Activated CD4-positive, alpha-beta T cell treated with anti-CD3 and anti-CD28 coated beads for 4 hours (primary cell): ENCODE measurements around the gene CLMP.
"Not testable (repeated sequence)": the region's sequence is repeated elsewhere in the genome, so short reads cannot be mapped to it uniquely, and the experiment has no call there.

ENCODE experiments used
- DNase-seq, 2 donors: peaks; one replicate each; pipeline ENCODE4 v3.0.0-alpha.2; 2020

The CLMP gene

DNA sequence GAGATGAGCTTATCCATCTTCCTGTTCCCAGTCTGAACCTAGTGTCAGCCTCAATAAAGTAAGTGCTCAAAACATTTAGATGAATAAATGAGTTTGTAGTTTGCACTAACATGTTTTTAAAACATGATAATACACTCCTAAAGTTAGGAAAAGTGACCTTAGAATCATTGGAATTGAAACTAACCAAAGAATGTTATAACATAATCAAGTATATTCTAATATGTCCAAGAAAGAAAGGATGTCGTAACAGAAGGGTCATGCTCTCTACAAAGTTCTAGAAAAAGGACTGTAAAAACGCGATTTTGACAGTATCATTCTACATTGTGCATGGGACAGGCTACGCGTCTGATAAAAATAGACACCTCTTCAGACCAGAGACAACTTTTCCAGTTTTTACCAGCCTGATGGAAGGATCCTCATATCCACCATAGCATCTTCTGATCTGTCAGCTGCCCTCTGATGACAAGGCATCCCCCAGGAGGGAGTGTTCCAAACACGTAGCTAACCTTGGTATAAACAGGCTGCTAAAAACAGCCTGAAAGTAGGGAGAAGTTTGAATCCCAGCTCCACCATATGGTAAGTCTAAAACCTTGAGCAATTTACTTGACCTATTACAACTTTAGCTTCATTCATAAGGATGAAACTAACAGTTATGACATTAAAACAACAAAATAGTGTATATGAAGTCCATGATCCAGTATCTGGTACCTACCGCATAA is 30.2 kb downstream of the CLMP start:
- DNase-seq = no peak

DNA sequence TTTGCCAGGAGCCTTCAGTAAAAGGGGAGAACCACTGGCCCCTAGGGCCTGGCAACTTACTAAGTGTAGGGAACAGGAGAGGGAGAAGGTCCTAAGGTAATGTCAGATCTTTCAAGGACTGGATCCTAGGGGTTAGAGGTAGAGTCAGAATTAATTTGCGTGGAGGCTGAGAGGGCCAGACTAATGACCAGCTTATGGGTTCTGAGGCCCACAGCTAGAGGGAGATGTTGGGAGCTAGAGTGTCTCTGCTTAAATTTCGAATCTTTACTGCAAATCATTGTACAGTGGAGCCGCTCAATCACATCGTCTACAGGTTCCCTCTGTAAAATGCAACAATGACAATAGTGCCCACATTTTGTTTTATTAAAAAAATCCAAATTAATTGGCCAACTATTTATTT is 31.4 kb downstream of the CLMP start:
- no peak for DNase-seq

DNA sequence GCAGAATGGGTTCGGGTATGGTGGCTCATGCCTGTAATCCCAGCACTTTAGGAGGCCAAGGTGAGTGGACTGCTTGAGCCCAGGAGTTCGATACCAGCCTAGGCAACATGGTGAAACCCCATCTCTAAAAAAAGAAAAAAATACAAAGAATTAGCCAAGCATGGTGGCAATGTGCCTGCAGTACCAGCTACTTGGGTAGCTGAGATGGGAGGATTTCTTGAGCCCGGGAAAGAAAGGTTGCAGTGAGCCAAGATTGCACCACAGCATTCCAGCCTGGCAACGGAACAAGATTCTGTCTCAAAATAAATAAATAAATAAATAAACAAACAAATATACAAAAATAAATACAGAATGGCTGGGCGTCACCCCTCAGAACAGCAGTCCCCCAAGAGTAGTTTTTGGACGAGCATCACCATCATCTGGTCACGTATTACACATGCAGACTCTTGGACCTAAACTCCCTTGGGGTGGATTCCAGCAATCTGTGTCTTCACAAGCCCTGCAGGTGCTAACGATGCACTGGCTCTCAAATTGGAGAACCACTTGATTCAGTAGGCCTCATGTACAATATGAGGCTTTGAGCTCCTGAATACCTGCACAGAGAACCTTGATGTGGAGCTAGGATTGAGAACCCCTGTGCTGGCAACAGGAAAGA is 33.5 kb downstream of the CLMP start:
- no peak for DNase-seq

DNA sequence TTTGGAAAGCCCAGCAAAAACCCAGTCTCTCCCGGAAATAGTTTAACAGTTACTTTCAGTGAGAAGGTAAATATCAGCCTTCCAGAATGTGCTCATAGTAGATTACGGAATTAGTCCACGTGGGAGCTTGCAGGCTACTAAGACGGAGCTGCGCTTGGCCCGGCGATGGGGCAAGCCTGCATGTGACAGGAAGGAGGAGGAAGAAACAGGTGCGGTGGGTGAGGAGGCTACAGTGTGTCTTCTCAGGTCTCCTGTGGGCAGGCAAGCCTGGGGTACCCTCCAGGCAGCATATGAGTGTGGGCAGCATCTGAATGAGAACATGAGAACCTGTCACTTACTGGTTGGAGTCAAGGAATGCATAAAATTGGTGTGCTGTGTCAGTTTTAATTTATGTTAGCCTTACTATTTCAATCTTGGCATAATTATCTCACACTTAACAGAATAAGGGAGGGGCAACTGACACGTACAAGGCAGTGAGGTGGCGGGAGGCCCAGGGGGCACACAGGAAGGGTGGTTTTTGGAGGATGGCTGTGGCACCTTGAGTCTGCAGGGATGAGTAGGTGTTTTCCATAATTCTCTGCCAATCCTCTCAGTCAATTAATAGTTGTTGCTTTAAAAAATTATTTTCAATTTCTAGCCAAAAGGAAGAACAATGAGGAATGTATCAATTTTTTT is 35.7 kb downstream of the CLMP start:
- no peak for DNase-seq

DNA sequence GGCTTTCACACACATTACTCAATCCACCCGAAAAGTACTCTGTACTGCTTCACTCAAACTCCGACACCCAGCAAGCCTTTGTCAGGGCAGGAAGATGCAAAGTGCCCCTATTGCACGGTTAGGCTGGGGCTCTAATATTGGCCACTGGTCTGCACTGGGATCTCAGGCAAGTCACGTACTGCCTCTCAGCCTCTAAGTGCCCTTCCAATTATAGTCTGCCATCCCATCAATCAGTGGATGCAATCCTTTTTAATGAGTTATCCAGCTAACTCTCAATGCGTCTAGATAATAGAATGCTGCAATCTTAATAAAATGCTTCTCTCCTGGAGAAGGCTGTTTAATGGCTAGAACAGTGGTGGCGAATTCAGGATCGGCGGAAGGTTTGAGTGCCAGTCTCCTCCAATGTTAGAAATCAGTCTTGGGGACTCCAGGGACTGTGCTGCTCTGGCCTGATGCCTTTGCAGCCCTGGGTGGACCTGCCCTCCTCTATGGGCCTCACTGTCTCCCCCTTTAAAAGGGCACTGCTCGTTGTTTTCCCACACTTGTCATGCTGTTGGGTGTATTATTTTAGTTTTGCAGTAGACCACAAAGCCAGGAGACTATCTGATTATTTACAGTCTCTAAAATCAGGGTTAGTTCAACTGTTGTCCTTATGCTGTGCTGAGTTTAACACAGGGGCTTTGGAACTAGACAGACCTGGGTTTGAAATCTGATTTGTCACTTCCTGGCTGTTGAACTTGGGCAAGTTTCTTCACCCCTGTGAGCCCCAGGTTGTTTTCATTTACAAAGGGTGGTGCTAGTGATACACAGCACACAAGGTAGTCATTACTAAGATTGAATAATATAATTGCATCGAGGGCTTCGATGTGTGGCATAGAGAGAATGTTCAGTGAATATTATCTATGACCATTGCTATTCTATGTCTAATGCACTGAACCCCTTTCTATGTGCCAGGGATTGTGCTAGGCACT is 36.7 kb downstream of the CLMP start:
- DNase-seq = no peak

DNA sequence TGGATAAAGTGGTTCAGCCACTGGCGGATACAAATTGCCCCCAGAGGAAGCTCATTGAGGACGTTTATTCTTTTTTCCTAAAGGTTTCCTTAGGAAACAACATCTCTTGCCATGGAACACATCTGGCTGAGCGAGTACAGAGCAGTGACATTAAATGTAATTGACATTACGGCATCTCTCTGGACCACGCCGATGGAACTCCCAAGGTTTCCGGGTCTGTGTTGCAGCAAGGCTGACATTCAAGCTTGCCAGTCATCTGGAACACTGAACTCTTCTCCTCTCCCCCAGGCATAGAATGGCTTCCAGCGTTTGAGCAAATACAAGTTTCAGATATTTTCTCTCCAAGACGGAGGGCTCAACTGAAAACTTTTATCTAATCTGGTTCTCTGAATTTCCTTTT is 42.1 kb downstream of the CLMP start:
- DNase-seq = no peak

DNA sequence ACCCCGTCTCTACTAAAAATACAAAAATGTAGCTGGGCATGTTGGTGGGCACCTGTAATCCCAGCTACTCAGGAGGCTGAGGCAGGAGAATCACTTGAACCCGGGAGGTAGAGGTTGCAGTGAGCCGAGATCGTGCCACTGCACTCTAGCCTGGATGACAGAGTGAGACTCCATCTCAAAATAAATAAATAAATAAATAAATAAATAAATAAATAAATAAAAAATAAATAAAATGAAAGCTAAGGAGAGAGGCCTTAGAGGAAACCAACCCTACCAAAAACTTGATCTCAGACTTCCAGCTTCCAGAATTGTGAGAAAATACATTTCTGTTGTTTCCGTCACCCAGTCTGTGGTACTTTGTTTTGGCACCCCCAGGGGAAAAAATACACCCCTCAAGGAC is 42.7 kb downstream of the CLMP start:
- not testable (repeated sequence) for DNase-seq

DNA sequence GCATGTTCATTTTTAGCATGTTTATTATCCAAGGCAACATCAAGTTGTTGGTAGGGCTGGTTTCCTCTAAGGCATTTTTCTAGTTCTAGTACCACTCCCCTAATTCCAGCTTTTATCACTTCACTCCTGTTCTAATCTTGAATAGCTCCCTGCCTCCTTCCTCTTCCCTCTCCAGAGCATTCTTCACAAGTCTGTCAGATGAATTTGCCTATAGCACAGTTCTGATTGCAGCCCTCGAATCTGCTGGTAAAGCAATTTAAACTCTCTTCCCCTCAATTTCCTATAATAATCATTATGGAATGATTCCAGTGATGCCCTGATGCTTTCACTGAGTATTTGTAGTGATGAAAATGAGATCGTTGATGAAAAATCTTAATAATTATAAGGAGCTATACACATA is 43.3 kb downstream of the CLMP start:
- DNase-seq = no peak

DNA sequence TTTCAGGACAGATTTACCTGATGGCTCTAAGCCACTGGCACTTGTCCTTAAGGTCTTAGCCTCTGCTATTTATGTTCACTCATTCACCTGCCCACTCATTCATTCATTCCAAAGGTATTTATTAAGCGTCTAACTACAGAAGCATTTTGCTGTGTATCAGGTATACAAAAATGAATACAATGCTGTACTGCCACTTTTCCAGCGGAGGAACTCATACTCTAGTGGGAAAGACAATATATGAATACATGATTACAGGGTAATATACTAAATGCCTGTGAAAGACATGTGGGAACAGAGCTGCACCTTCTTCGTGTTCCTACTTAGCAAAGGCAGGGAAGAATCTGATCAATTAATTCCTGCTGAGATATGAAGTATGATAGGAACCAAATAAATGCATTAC is 43.7 kb downstream of the CLMP start:
- no peak for DNase-seq

DNA sequence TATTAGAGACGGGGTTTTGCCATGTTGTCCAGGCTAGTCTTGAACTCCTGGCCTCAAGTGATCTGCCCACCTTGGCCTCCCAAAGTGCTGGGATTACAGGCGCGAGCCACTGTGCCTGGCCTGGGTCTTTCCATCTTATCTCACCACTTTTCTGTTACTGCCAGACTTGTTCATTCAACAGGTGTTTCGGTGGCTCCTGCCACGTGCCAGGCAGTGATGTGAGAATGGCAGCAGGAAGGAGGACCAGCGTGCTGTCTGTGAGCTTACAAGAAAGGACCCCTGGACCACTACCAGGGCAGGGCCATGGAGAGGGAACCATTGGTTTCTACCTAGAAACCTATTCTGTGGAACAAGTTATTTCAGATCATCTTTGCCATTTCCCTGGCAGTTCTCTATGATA is 44.2 kb downstream of the CLMP start:
- DNase-seq = no peak

DNA sequence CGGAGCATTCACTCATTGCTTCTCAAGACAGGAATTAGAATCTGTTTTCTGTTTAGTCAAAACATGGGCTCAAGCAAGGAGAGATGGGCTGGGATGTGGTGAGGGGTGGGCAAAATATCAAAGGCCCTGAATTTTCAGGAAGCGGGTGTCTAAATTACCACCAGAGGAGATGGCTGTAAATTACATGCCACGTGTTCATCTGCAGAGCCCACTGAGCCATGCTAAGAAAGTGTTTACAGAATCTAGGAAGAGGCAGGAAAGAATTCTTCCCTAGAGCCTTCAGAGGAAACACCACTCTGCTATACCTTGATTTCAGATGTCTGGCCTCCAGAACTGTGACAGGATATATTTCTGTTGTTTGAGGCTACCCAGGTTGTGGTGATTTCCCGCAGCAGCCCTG is 46.1 kb downstream of the CLMP start:
- DNase-seq = no peak

DNA sequence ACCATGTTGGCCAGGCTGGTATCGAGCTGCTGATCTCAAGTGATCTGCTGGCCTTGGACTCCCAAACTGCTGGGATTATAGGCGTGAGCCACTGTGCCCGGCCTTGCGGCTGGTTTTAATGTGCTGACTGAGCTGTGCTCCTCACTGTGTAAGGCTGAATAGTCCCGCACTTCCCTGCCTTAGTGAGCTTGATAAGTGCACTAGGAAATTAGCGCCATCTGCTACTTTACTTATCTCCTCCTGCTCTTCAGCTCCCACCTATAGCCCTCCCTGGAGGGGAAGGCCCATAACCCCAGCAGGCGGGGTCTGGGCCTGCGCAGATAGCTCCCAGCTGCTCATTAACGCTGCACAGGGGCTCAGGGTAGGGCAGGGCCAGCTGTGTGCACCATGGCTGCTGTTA is 49.4 kb downstream of the CLMP start:
- DNase-seq = no peak

DNA sequence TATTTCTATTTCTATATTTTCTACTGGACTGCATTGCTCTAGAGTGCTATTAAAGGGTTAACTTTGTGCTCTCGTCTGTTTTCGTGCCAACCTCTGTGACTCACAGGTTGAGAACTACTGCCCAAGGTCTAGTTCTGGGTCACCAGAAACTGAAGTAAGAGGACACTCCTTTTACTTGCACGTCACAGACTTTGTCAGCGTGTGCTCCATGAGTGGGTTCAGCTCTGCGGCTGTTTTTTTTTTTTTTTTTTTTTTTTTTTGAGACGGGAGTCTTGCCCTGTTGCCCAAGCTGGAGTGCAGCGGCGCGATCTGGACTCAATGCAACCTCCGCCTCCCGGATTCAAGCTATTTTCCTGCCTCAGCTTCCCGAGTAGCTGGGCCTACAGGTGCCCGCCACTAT is 49.8 kb downstream of the CLMP start:
- no peak for DNase-seq

DNA sequence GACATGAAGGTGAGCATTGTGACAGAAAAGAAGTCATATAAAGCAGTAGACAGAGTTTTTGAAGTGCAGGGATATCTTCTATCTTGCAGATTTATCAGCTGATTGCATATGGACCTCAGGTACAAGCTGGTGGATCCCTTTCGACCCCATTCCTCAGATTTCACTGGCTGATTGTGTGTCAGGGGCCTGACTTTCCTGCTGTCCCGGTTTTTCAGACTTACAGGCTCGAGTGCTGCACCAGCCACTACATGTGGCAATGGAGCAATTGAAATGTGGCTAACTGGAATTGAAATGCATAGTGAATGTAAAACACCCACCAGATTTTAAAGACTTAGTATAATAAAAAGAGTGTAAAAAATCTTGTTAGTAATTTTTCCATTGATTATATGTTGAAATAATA is 50.3 kb downstream of the CLMP start:
- no peak for DNase-seq

DNA sequence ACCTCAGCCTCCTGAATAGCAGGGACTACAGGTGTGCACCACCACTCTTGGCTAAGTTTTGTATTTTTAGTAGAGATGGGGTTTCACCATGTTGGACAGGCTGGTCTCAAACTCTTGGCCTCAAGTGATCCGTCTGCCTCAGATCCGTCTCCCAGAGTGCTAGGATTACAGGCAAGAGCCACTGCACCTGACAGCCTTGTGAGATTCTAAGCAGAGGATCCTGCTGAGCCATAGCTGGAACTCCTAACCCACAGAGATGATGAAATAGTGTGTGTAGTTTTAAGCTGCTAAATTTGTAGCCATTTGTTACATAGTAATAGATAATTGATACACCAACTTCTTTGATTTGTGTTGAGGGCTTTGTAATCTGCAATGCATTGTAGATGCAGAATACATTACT is 51.1 kb downstream of the CLMP start:
- DNase-seq = no peak

DNA sequence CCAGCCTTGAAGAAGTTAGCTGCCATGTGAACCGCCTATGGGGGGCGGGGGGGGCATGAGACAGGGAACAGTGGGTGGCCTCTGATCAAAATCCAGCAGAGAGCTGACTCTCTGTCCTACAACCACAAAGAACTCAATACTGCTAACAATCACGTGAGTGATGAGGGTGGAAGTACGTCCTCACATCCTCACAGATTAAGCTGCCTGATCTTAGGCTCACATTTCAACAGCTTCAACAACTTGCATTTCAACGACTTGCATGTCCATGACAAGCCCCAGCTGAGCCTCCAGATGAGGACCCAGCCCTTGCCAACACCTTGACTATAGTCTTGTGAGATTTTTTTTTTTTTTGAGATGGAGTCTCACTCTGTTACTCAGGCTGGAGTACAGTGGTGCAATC is 51.6 kb downstream of the CLMP start:
- no peak for DNase-seq

DNA sequence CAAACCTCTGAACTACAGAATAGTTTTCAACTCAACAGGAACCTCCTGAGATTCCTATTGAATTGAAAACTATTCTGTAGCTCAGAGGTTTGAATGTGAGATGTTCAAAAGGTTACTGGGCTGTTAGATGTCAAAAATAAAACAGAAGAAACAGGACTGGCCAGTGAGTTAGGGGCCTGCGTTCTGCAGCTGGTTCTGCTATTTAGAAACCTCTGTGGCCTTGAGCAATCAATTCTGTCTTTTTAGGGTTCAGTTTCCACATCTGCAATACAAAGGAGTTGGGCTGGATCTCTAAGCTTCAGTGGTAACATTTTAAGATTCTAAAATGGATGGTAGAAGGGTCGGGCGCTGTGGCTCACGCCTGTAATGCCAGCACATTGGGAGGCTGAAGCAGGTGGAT is 55.8 kb downstream of the CLMP start:
- DNase-seq = no peak

DNA sequence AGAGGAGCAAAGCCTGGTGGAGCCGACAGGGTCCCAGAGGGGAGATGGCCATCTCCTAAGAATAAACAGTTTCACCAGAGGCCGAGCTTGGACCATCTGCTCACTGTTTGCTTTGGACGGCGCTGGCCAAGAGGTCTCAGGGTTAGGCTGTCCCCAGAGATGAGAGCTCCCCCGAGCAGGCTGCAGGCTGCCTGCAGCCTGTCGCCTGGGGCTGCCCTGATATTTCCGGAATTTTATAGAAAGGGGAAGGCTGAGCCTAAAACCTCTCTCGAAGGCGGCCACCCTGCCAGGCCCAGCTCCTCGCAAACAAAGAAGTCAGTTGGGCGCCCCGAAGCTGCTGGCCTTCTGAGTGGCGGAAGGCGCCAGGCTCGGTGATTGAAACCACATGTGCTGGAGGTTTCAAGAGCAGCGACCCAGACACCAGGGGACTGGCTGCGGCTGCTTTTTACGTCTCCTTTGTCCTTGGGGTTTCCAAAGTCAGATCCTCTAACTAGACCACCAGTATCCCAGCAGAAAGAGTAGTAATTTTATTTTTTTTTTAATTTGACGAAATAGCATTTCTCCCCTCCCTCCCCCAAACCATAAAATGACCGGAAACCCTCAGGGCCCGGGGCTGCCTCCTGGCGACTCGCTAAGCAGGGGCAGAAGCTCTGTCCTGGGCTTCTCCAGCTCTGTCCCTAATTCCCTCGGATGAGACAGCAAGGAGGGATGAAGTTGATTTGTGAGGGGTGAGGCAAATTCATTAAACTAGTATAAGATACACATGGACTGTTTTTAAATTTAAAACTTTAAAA is 57.4 kb downstream of the CLMP start:
- DNase-seq = no peak

DNA sequence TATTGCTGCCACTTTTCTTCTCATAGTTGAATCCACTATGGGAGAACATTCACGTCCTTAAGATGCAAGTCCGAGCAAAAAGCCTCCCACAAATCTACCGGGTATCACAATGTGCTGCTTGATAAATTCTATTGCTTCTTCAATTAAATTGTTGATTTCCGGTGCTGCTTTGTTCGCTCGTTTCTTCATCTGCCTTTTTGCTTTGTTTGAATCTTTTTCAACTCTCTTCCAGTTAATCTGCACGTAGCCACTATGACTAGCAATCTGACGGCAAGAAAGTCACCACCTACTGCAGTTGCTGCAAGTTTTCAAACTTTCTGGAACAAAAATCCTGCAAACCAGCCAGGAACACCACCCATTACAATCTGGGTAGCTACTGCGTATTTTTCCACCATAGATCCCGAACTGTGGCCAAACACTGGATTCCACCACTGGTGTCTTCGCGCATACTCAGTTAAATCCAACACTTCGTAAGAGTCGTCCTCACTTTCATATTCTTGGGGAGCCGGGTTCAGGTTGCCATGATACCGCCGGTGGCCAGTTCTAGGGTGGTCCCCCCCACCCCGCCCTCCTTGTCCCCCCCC is 59.1 kb downstream of the CLMP start:
- DNase-seq = no peak

DNA sequence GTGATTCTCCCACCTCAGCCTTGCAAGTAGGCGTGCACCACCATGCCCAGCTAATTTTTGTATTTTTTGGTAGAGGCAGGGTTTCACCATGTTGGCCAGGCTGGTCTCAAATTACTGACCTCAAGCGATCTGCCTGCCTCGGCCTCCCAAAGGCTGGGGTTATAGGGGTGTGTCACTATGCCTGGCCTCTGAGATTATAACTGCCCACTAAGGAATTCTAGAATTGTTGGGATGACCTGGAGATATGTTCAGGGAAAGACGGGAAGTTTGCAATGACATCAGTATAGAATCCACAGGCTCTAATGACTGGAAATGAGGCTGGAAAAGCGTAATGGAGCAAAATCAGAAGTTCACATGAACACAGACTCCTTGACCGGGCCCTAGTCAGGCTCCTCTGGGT is 62.2 kb downstream of the CLMP start:
- no peak for DNase-seq

DNA sequence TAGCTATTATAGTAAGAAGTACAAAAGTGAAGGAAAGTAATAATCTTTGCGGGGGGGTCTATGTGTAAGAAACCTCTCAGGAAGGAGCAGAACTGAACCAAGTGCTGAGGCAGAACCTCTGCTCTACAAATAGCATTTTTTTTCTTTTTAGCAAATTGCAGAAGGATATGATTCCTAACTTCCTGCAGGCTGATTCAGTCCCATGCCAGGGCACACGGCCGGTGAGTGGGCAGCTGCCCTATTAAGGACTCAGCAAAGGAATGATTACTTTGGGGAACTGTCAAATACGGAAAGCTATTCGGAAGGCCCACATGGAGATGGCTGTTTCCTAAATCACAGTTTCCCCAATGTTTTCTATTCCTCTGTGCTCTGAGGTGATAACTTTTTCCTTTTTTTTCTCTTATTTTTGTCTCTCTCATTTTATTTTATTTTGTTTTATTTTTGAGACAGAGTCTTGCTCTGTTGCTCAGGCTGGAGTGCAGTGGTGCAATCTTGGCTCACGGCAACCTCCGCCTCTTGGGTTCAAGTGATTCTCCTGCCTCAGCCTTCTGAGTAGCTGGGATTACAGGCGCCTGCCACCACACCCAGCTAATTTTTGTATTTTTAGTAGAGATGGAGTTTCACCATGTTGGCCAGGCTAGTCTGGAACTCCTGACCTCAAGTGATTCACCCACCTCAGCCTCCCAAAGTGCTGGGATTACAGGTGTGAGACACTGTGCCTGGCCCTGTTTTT is 62.8 kb downstream of the CLMP start:
- not testable (repeated sequence) for DNase-seq
